H1 (cell line): ENCODE results near the gene KRT84. TPM values are rescaled to one million over a fixed set of nuclear protein-coding genes. Genes with fewer than 3 reads are reported as not detected.

Source experiments
- CTCF ChIA-PET: fragments of 300-600 bp; sonication (Branson Sonifier 250); formaldehyde crosslinking; loops from one replicate; lab custom pipeline; 2021; ENCODE audit not compliant: partially characterized antibody; lab: Charles Lee
- POLR2A ChIA-PET: fragments of 300-600 bp; sonication (Branson Sonifier 250); formaldehyde crosslinking; loops from one replicate; lab custom pipeline; 2021; ENCODE audit warnings: inconsistent platforms; ENCODE audit not compliant: partially characterized antibody; lab: Charles Lee
- DNase-seq, 2 experiments: peaks; one replicate each; pipeline versions ENCODE4 v3.0.0 to v3.0.0-alpha.2; 2010 to 2022; ENCODE audit warnings: low spot score in 2 of 2, low read depth in 1 of 2, mixed read lengths in 1 of 2
- FAIRE-seq: peaks from 2 replicates; lab custom pipeline; 2011; peaks lifted over from hg19 to GRCh38; lab: Jason Lieb, UNC
- H2AFZ ChIP-seq: 2 replicates; pipeline ENCODE4 v1.8.1; 2012; ENCODE audit warnings: low read length, inconsistent platforms
- H2AK5ac ChIP-seq: 2 replicates; pipeline ENCODE4 v1.6.1; 2013; ENCODE audit warnings: low read depth, low read length
- H2BK120ac ChIP-seq: replicated peaks from 2 replicates; pipeline ENCODE3; 2013; ENCODE audit warnings: low read depth, low read length, inconsistent platforms
- H2BK12ac ChIP-seq: 2 replicates; pipeline ENCODE4 v1.6.1; 2013; ENCODE audit warnings: low read depth, low read length
- H2BK15ac ChIP-seq: 2 replicates; pipeline ENCODE4 v1.6.1; 2013; ENCODE audit warnings: low read length
- H2BK20ac ChIP-seq: 2 replicates; pipeline ENCODE4 v1.6.1; 2013; ENCODE audit warnings: low read length
- H2BK5ac ChIP-seq: 2 replicates; pipeline ENCODE4 v1.6.1; 2013; ENCODE audit warnings: low read depth, low read length
- H3K14ac ChIP-seq: 2 replicates; pipeline ENCODE4 v1.6.1; 2013; ENCODE audit warnings: inconsistent platforms; ENCODE audit not compliant: insufficient read length
- H3K18ac ChIP-seq: 2 replicates; pipeline ENCODE4 v1.6.1; 2013; ENCODE audit warnings: low read length; ENCODE audit errors: extremely low read depth
- H3K23ac ChIP-seq: 2 replicates; pipeline ENCODE4 v1.6.1; 2013; ENCODE audit warnings: inconsistent platforms; ENCODE audit not compliant: insufficient read length
- H3K23me2 ChIP-seq: 2 replicates; pipeline ENCODE4 v1.6.1; 2013; ENCODE audit warnings: low read depth, low read length
- H3K27ac ChIP-seq: 2 replicates; pipeline ENCODE4 v1.6.1; 2011; ENCODE audit warnings: low read depth, low read length, inconsistent platforms
- H3K27me3 ChIP-seq, 4 experiments: replicated peaks in 1 of 4; 1 replicate in 1 of 4; 2 replicates in 3 of 4; pipeline versions ENCODE4 v1.6.1 to v1.8.1; 2011 to 2013; ENCODE audit warnings: low read length in 3 of 4, mild to moderate bottlenecking in 3 of 4, inconsistent platforms in 2 of 4, mixed read lengths in 2 of 4, moderate library complexity in 1 of 4; ENCODE audit not compliant: control insufficient read depth in 3 of 4, insufficient read depth in 3 of 4; ENCODE audit errors: extremely low read depth in 1 of 4
- H3K36me3 ChIP-seq, 4 experiments: 2 replicates each; pipeline versions ENCODE4 v1.6.1 to v1.8.1; 2011 to 2013; ENCODE audit warnings: mild to moderate bottlenecking in 4 of 4, low read length in 3 of 4, moderate library complexity in 2 of 4, control low read depth in 1 of 4, inconsistent platforms in 1 of 4; ENCODE audit not compliant: insufficient read depth in 4 of 4, control insufficient read depth in 2 of 4
- H3K4ac ChIP-seq: replicated peaks from 2 replicates; pipeline ENCODE3; 2013; ENCODE audit warnings: low read length, low read depth, mixed read lengths, inconsistent platforms; ENCODE audit not compliant: insufficient read length
- H3K4me1 ChIP-seq, 4 experiments: replicated peaks in 1 of 4; 1 replicate in 1 of 4; 2 replicates in 3 of 4; pipeline versions ENCODE4 v1.6.1 to v1.8.1; 2011 to 2013; ENCODE audit warnings: low read length in 3 of 4, inconsistent platforms in 2 of 4, mixed read lengths in 1 of 4; ENCODE audit not compliant: insufficient read depth in 4 of 4, control insufficient read depth in 3 of 4
- H3K4me2 ChIP-seq, 2 experiments: 2 replicates each; pipeline versions ENCODE4 v1.6.1 to v1.8.1; 2011 to 2013; ENCODE audit warnings: low read depth in 2 of 2, low read length in 2 of 2, control low read depth in 1 of 2, inconsistent platforms in 1 of 2, mild to moderate bottlenecking in 1 of 2; ENCODE audit not compliant: insufficient read depth in 1 of 2
- H3K4me3 ChIP-seq, 4 experiments: fragments of 200-600, 300-600 bp in 1 of 4; sonication (generic), shearing (Covaris generic), sonication (Bioruptor Twin) in 1 of 4; 2 replicates each; pipeline versions ENCODE4 v1.5.1 to v1.8.1; 2011 to 2016; ENCODE audit warnings: low read length in 4 of 4, low read depth in 3 of 4, control low read depth in 2 of 4, inconsistent platforms in 2 of 4, mild to moderate bottlenecking in 2 of 4, mixed read lengths in 1 of 4, moderate library complexity in 1 of 4; ENCODE audit not compliant: insufficient read depth in 2 of 4; ENCODE audit errors: extremely low read depth in 1 of 4
- H3K56ac ChIP-seq: replicated peaks from 2 replicates; pipeline ENCODE3; 2013; ENCODE audit warnings: low read depth, mild to moderate bottlenecking, mixed read lengths, low read length, inconsistent platforms; ENCODE audit not compliant: insufficient read length
- H3K79me1 ChIP-seq: 2 replicates; pipeline ENCODE4 v1.6.1; 2013; ENCODE audit warnings: low read depth, low read length, control low read depth
- H3K79me2 ChIP-seq, 2 experiments: 2 replicates each; pipeline versions ENCODE4 v1.6.1 to v1.8.1; 2012 to 2013; ENCODE audit warnings: low read length in 2 of 2, mild to moderate bottlenecking in 2 of 2, inconsistent platforms in 1 of 2; ENCODE audit not compliant: insufficient read depth in 2 of 2, control insufficient read depth in 1 of 2
- H3K9ac ChIP-seq, 4 experiments: replicated peaks in 1 of 4; 1 replicate in 1 of 4; 2 replicates in 3 of 4; pipeline versions ENCODE4 v1.6.1 to v1.8.1; 2011 to 2013; ENCODE audit warnings: low read depth in 3 of 4, low read length in 3 of 4, control low read depth in 2 of 4, mild to moderate bottlenecking in 2 of 4, moderate library complexity in 2 of 4, inconsistent platforms in 1 of 4; ENCODE audit errors: extremely low read depth in 1 of 4
- H3K9me3 ChIP-seq, 2 experiments: 2 replicates each; pipeline versions ENCODE4 v1.6.1 to v1.8.1; 2012 to 2013; ENCODE audit warnings: mild to moderate bottlenecking in 2 of 2, moderate library complexity in 2 of 2, control low read depth in 1 of 2, inconsistent platforms in 1 of 2, low read depth in 1 of 2, low read length in 1 of 2, mixed read lengths in 1 of 2; ENCODE audit not compliant: insufficient read depth in 2 of 2
- H4K20me1 ChIP-seq, 2 experiments: replicated peaks in 1 of 2; 2 replicates each; pipeline versions ENCODE3 to v1.8.1; 2011 to 2013; ENCODE audit warnings: inconsistent platforms in 2 of 2, low read length in 2 of 2, mild to moderate bottlenecking in 1 of 2; ENCODE audit not compliant: insufficient read depth in 2 of 2, control insufficient read depth in 1 of 2
- H4K5ac ChIP-seq: 2 replicates; pipeline ENCODE4 v1.6.1; 2013; ENCODE audit warnings: low read length, low read depth, mixed read lengths, inconsistent platforms; ENCODE audit not compliant: insufficient read length
- H4K8ac ChIP-seq: 2 replicates; pipeline ENCODE4 v1.8.0; 2013; ENCODE audit warnings: mild to moderate bottlenecking, moderate library complexity, low read length, inconsistent platforms; ENCODE audit not compliant: insufficient read depth; ENCODE audit errors: extremely low read depth
- H4K91ac ChIP-seq: replicated peaks from 2 replicates; pipeline ENCODE3; 2013; ENCODE audit warnings: low read length, mixed read lengths, inconsistent platforms; ENCODE audit not compliant: insufficient read length
- ASH2L ChIP-seq: fragments of 200-600, 300-600 bp; sonication (generic); IDR thresholded peaks from one replicate; pipeline ENCODE4 v1.7.1; 2017; ENCODE audit warnings: low read length
- BCL11A ChIP-seq, 2 experiments: IDR thresholded peaks; one replicate each; pipeline ENCODE4 v1.6.1; 2011; ENCODE audit warnings: low read depth in 2 of 2, low read length in 2 of 2, mild to moderate bottlenecking in 2 of 2
- CBX5 ChIP-seq: fragments of 300-800, 300-1000 bp; sonication (generic); IDR thresholded peaks from 2 replicates; pipeline ENCODE4 v1.7.1; 2016; ENCODE audit warnings: antibody characterized with exemption, low read length, low read depth
- CTBP2 ChIP-seq: IDR thresholded peaks from 2 replicates; pipeline ENCODE4 v1.7.0; 2011; ENCODE audit warnings: borderline replicate concordance, mild to moderate bottlenecking, moderate library complexity, mixed read lengths, low read length; ENCODE audit not compliant: insufficient read depth, insufficient read length
- EZH2 ChIP-seq: fragments of 200-600 bp; sonication (generic); IDR thresholded peaks from 2 replicates; pipeline ENCODE4 v1.7.1; 2012; ENCODE audit warnings: low read depth, mild to moderate bottlenecking, moderate library complexity, low read length, inconsistent platforms; ENCODE audit not compliant: severe bottlenecking
- GABPA ChIP-seq: IDR thresholded peaks from 2 replicates; pipeline ENCODE4 v1.6.1; 2011; ENCODE audit warnings: mild to moderate bottlenecking, low read length, moderate library complexity, borderline replicate concordance; ENCODE audit not compliant: insufficient read depth
- HDAC2 ChIP-seq, 2 experiments: fragments of 300-600 bp in 1 of 2; sonication (generic) in 1 of 2; IDR thresholded peaks; 2 replicates each; pipeline ENCODE4 v1.6.1; 2011 to 2012; ENCODE audit warnings: low read depth in 2 of 2, low read length in 2 of 2, mild to moderate bottlenecking in 2 of 2, moderate library complexity in 2 of 2, borderline replicate concordance in 1 of 2, inconsistent platforms in 1 of 2
- POLR2A ChIP-seq, 2 experiments: IDR thresholded peaks; 1 replicate in 1 of 2; 2 replicates in 1 of 2; pipeline ENCODE4 v1.6.1; 2011; ENCODE audit warnings: low read depth in 2 of 2, low read length in 2 of 2, mild to moderate bottlenecking in 2 of 2; ENCODE audit errors: control extremely low read depth in 1 of 2
- RFX5 ChIP-seq: IDR thresholded peaks from 2 replicates; pipeline ENCODE4 v1.6.1; 2011; ENCODE audit warnings: low read depth, low read length, improper control_type of control experiment, borderline replicate concordance
- RXRA ChIP-seq: IDR thresholded peaks from 2 replicates; pipeline ENCODE4 v1.6.1; 2011; ENCODE audit warnings: low read depth, mild to moderate bottlenecking, low read length, moderate library complexity; ENCODE audit not compliant: insufficient read depth
- SIRT6 ChIP-seq: IDR thresholded peaks from one replicate; pipeline ENCODE4 v1.7.1; 2012; ENCODE audit warnings: low read length, inconsistent platforms
- SIX5 ChIP-seq: IDR thresholded peaks from 2 replicates; pipeline ENCODE4 v1.6.1; 2011; ENCODE audit warnings: mild to moderate bottlenecking, low read depth, low read length
- SUZ12 ChIP-seq: fragments of 200-600 bp; sonication (generic); IDR thresholded peaks from 2 replicates; pipeline ENCODE4 v1.6.1; 2012; ENCODE audit warnings: mild to moderate bottlenecking, inconsistent platforms, low read length, moderate library complexity, mixed read lengths
- TCF12 ChIP-seq: IDR thresholded peaks from 2 replicates; pipeline ENCODE4 v1.6.1; 2011; ENCODE audit warnings: low read depth, mild to moderate bottlenecking, low read length
- WGBS, 2 experiments: shearing (Covaris generic) in 1 of 2; methylation state at CpG; one replicate each; pipeline versions ENCODE4 v1.1.6 to v1.1.7; 2013 to 2015; ENCODE audit warnings: low lambda C conversion rate in 2 of 2, mixed read lengths in 2 of 2, inconsistent platforms in 1 of 2, low coverage in 1 of 2, missing lambda C conversion rate in 1 of 2; ENCODE audit not compliant: insufficient replicate concordance in 2 of 2, insufficient coverage in 1 of 2, insufficient read length in 1 of 2; ENCODE audit errors: extremely low coverage in 1 of 2, missing lambda C conversion rate in 1 of 2; 5-methylcytosine and 5-hydroxymethylcytosine counted together
- polyA plus RNA-seq, 7 experiments: library from polyadenylated mRNA; depleted of rRNA in 3 of 7; stranded (reverse) in 5 of 7; unstranded in 2 of 7; fragments of >200 nt in 5 of 7; fragments of 200-250 nt in 2 of 7; gene quantifications; 1 replicate in 5 of 7; 2 replicates in 1 of 7; 4 replicates in 1 of 7; pipeline versions ENCODE4 v1.2.1 to v1.2.3, GENCODE V29; 2011 to 2013; ENCODE audit warnings: missing spikeins in 2 of 7, mixed read lengths in 2 of 7
- total RNA-seq: library from RNA; stranded (reverse); fragmentation: NEBNext Ultra II Directional; extraction: Animal tissue kit (Norgen Biotek cat#: 25700); gene quantifications from 2 replicates; pipeline ENCODE4 v1.2.1, GENCODE V29; 2021

KRT84 gene
- total and polyA plus RNA-seq, 2 of the 8 experiments (the other 6 are each of a cell fraction or from before 2014, with no cell fraction given) = not detected

DNA sequence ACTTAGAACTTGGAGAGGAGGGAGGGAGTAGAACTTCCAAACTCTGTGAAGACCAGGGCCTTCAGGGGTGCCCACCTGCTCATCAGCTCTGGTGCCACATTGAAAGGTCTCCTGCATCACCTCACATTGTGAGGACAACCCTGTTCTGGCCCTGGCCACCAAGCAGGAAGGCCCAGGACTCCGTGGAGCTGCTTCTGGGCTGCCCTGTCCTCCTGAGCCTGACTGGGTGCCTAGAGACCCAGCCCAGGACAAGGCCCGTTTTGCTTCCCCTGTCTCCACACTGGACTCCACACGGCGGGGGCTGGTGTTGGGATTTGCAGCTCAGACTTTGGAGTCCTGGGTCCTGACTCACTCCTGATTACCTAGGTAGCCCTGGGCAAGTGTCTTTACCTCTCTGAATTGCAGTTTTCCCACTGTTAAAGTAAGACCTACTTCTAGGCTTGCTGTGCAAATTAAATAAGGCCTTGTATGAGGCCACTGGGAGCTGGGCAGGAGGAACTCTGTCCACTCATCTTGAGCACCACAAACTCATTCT lies 33.2 kb upstream of the KRT84 start:
- Histone ChIP-seq H3K14ac (no peak overlapping the region), H2BK12ac (no peak overlapping the region), H3K23ac (no peak overlapping the region), H2BK20ac (no peak overlapping the region), H3K79me2 (no peaks in the 10 kb centered on the region), H3K27me3 (no peaks in the 10 kb centered on the region), H4K5ac (no peak overlapping the region), H4K8ac (no peak overlapping the region), H3K4me2 (no peak overlapping the region), H2AFZ (no peak overlapping the region), H4K20me1 (no peaks in the 10 kb centered on the region), H2BK15ac (no peak overlapping the region), H3K23me2 (no peaks in the 10 kb centered on the region; the same call in 1 of the 2 replicates), H3K9ac (no peak overlapping the region), H3K79me1 (no peaks in the 10 kb centered on the region), H3K9me3 (no peaks in the 10 kb centered on the region), H3K4me1 (no peaks in the 10 kb centered on the region; a peak in 2 of 7 replicates), H2BK5ac (no peak overlapping the region), H4K91ac (no peak overlapping the region), H2AK5ac (no peak overlapping the region), H2BK120ac (no peak overlapping the region), H3K4ac (no peak overlapping the region), H3K18ac (no peak overlapping the region), H3K4me3 (no peak overlapping the region), H3K56ac (no peak overlapping the region), H3K36me3 (no peaks in the 10 kb centered on the region), H3K27ac (no peak overlapping the region)
- FAIRE-seq (no peak), DNase-seq (no peak)
- ChIA-PET POLR2A (no interaction called here), CTCF (interaction anchor here (0.6 to 7.8 kb wide), 4 partner anchors 9 to 237 kb away, joined by 3 to 46 read pairs (median 4); no protein-coding TSS in a partner anchor)
- WGBS, 2 experiments = 100% methylated on average over 4 of the region's 4 CpGs; no CpG with 5 or more reads in 1 of the 2 experiments
- no peak for TF ChIP-seq EZH2
- TF ChIP-seq SUZ12 = no peak
- no peak for TF ChIP-seq CBX5
- no peak for TF ChIP-seq GABPA
- no peak for TF ChIP-seq SIRT6
- no peak for TF ChIP-seq TCF12
- TF ChIP-seq RFX5 = no peak
- no peak for TF ChIP-seq HDAC2 (IDR thresholded peaks at IDR 0.05; ENCODE audit: borderline replicate concordance in 1 of 2, low read depth in 2 of 2, low read length in 2 of 2)
- no peak for TF ChIP-seq POLR2A (IDR thresholded peaks at IDR 0.05; ENCODE audit: control extremely low read depth in 1 of 2, low read depth in 2 of 2, low read length in 2 of 2)
- TF ChIP-seq SIX5 = no peak
- TF ChIP-seq ASH2L = no peak
- TF ChIP-seq CTBP2 = no peak
- no peak for TF ChIP-seq RXRA
- no peak for TF ChIP-seq BCL11A (IDR thresholded peaks at IDR 0.05; ENCODE audit: low read depth in 2 of 2, low read length in 2 of 2)
